Astrocyte of the cerebellum (primary cell): ENCODE results near the gene SSBP4.

Experiments used
- DNase-seq: peaks from one replicate; pipeline ENCODE4 v3.0.0-alpha.2; 2011; ENCODE audit warnings: low read depth
- H3K4me3 ChIP-seq: 2 replicates; pipeline ENCODE4 v1.5.1; 2011; ENCODE audit warnings: mild to moderate bottlenecking, low read depth, low read length, moderate library complexity
- in situ Hi-C: cut with HindIII; loops from 2 replicates; pipeline ENCODE4 v1.10.0; 2017; ENCODE audit warnings: low sequenced_read_pairs
- TF ChIP-seq, protein P1 (sequence below): IDR thresholded peaks from 2 replicates; pipeline ENCODE4 v1.5.1; 2012; ENCODE audit warnings: low read length, low read depth, moderate library complexity, mild to moderate bottlenecking; ENCODE audit errors: missing control alignments

Gene SSBP4

GRCh38 chr19:18406749-18407148, 12.4 kb upstream of the SSBP4 start:
- TF ChIP-seq, protein P1, sequence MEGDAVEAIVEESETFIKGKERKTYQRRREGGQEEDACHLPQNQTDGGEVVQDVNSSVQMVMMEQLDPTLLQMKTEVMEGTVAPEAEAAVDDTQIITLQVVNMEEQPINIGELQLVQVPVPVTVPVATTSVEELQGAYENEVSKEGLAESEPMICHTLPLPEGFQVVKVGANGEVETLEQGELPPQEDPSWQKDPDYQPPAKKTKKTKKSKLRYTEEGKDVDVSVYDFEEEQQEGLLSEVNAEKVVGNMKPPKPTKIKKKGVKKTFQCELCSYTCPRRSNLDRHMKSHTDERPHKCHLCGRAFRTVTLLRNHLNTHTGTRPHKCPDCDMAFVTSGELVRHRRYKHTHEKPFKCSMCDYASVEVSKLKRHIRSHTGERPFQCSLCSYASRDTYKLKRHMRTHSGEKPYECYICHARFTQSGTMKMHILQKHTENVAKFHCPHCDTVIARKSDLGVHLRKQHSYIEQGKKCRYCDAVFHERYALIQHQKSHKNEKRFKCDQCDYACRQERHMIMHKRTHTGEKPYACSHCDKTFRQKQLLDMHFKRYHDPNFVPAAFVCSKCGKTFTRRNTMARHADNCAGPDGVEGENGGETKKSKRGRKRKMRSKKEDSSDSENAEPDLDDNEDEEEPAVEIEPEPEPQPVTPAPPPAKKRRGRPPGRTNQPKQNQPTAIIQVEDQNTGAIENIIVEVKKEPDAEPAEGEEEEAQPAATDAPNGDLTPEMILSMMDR, result no peak
- no peak for DNase-seq
- in situ Hi-C loops, result no loop called here
- H3K4me3 ChIP-seq, result no peak overlapping the region

DNA sequence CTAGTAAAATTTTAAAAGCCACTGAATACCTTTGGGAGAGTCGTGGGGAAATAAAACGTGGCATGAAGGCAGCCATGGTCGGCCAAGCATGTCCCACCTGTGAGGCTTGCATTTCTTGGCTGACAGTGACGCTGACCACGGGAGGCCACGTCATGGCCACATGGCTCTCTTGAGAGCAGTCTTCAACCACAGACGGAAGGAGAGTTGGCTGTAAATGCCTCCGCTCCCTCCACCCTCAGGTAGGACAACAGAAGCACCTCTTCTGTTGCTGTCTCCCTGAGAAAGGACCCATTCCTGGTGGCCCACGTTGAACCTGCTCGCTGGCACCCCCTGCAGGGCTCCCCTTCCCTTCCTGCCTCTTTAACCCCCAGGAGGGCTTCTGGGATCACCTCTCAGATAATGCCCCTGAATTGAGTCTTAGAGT, 11.1 kb upstream of the SSBP4 start:
- TF ChIP-seq, protein P1, result peak; percentile 41
- in situ Hi-C loops, result no loop called here
- no peak overlapping the region for H3K4me3 ChIP-seq
- DNase-seq, result no peak

- DNase-seq, result no peak
- TF ChIP-seq, protein P1, result no peak
- no peak overlapping the region for H3K4me3 ChIP-seq
- in situ Hi-C loops, result no loop called here
Measured at GRCh38 chr19:18412610-18413239, 6.5 kb upstream of the SSBP4 start.

- TF ChIP-seq, protein P1, result no peak
- no peak for DNase-seq
- in situ Hi-C loops, result no loop called here
- H3K4me3 ChIP-seq, result peak overlapping the region; percentile 5
Measured at GRCh38 chr19:18414504-18415177, 4.6 kb upstream of the SSBP4 start.

GRCh38 chr19:18415178-18415867, 3.9 kb upstream of the SSBP4 start:
- in situ Hi-C loops, result no loop called here
- TF ChIP-seq, protein P1, result no peak
- no peak for DNase-seq
- H3K4me3 ChIP-seq, result peak overlapping the region; percentile 5

DNA sequence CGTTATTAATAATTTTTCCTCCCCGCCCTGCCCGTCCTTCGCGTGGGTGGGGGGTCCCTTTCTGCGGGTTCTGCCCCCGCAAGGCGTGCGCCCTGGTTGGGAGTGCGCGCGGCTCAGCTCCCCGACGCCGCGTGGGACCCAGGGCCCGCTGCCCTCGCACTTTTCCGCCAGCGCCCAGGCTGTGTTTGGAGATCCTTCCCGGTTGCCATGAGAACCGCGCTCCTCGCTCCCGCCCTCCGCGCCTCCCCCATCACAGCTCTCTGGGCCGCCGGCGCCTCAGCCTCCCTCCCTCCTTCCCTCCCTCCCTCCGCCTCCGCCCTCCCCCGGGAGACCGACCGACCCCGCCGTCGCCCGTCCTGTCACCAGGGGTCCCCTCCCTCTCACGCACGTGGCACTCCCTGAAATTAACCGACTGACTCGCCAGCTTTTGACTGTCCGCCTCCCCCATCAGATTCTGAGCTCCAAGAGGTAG, 2.4 kb upstream of the SSBP4 start:
- peak overlapping the region; percentile 25 for H3K4me3 ChIP-seq
- in situ Hi-C loops, result no loop called here
- DNase-seq, result no peak
- TF ChIP-seq, protein P1, result no peak
